NCI-H2171 treated with DMSO at 0.1 percent for 48 hours (cell line): ENCODE results near the gene JAKMIP2.
"Not testable (repeated sequence)": the region's sequence is repeated elsewhere in the genome, so short reads cannot be mapped to it uniquely, and the experiment has no call there.

ENCODE experiments used
- DNase-seq: peaks from one replicate; lab custom pipeline; 2025; lab: John Stamatoyannopoulos, UW

Gene JAKMIP2

DNA sequence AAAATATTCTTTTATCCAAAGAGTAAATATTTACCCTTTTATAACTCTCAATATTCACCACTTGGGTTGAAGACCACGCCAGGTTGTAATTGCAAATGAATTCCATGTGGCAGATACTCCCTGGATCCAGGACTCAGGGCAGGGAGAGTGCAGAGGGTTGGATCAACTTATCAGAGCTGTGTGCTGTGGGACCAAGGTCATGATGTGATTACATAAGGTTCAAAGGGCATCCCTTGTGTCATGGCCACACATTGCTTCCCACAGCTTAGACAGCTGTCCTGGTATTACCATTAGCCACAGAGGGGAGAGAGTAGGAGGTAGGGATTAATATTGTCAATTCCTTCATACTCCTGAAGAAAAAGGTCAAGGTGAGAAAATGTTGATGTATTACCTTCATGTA is 133.9 kb downstream of the JAKMIP2 start:
- DNase-seq: no peak

- no peak for DNase-seq
These were observed 137.3 kb downstream of the JAKMIP2 start for GRCh38 chr5:147645197-147645596.

DNA sequence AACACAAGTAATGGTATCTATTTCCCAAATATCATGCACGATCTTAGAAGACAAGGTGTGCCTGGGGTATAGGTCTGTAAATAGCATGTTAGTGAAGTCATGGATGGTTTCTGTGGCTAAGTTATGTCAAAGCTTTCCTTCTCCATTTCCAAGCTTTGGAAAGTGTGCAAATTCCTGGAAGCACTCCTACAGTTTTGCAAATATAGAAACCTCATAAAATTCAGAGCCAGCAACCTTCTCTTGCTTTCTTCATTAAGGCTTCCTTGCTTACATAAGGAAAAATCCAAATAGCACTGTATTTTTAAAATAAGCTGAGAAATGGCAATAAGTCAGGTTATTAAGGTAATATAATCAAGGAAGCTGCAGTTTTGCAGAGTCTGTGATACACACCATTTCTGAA is 138.1 kb downstream of the JAKMIP2 start:
- DNase-seq: no peak

DNA sequence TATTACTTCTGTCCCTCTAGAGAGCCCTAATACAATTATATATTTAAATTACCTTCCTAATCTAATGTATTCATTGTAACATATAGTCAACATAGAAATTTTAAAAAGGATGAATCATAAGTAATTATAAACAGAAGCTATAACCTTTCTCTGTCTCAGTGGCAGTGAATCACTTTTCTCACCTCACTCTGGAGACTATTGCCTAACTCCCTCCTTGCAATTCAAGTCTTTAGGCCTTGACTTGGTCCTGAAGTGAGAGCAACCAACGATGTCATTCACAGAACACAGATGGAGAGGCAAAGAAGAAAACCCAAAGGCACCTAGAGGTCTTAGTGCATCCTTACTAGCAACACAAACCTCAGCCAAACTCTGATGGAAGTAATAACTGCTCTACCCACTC is 139.4 kb downstream of the JAKMIP2 start:
- DNase-seq: no peak

GRCh38 chr5:147642666-147643065 is 139.9 kb downstream of the JAKMIP2 start:
- no peak for DNase-seq

DNA sequence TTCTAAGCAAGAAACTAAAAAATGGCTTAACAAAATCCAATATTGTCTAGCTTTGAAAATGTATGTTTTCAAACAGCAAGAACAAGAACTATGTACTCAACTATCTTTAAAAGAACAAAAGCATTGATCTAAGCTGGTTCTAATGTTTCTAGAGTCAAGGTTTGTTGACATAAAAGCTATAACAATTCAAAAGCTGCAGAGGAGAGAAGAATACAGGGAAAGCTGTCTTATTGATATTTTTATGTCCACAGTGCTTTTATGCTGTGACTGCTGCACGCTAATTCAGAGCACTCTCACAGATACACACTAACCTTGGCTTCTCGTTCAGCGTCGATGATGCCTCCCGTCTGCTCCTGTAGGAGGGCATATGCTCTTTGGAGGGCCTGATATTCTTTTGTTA is 143.2 kb downstream of the JAKMIP2 start:
- DNase-seq: no peak

GRCh38 chr5:147636729-147636984 is 145.9 kb downstream of the JAKMIP2 start:
- DNase-seq: no peak

- no peak for DNase-seq
These were observed 146.4 kb downstream of the JAKMIP2 start for GRCh38 chr5:147635882-147636728.

DNA sequence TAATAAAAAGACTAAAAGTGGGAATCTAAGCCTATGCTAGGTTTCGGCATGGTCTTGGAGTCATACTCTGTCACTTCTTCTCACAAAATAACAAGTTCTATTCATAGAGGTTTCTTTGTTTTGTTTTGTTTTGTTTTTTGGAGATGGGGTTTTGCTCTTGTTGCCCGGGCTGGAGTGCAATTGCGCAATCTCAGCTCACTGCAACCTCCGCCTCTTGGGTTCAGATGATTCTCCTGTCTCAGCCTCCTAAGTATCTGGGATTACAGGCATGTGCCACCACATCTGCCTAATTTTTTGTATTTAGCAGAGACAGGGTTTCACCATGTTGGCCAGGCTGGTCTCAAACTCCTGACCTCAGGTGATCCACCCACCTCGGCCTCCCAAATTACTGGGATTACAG is 147.1 kb downstream of the JAKMIP2 start:
- not testable (repeated sequence) for DNase-seq

DNA sequence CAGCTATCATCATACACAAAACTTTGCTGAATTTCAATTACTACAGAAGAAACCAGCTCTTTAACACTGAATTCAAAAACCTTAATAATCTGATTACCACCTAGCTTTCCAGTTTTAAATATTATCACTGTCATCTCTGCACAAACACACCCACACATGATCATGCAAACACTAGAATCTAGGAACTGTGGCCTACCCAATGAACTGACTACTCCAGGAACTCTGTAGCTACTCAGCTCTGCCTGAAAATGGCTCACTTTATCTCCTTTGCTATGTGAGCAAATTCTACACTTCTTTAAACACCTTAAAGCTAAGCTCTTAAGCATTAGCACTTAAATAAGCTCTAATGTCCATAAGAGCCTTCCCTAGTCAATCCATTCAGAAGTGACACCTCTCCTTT is 149.4 kb downstream of the JAKMIP2 start:
- no peak for DNase-seq

- no peak for DNase-seq
These were observed 151.0 kb downstream of the JAKMIP2 start for GRCh38 chr5:147631428-147632003.

- no peak for DNase-seq
These were observed 153.3 kb downstream of the JAKMIP2 start for GRCh38 chr5:147629196-147629595.

DNA sequence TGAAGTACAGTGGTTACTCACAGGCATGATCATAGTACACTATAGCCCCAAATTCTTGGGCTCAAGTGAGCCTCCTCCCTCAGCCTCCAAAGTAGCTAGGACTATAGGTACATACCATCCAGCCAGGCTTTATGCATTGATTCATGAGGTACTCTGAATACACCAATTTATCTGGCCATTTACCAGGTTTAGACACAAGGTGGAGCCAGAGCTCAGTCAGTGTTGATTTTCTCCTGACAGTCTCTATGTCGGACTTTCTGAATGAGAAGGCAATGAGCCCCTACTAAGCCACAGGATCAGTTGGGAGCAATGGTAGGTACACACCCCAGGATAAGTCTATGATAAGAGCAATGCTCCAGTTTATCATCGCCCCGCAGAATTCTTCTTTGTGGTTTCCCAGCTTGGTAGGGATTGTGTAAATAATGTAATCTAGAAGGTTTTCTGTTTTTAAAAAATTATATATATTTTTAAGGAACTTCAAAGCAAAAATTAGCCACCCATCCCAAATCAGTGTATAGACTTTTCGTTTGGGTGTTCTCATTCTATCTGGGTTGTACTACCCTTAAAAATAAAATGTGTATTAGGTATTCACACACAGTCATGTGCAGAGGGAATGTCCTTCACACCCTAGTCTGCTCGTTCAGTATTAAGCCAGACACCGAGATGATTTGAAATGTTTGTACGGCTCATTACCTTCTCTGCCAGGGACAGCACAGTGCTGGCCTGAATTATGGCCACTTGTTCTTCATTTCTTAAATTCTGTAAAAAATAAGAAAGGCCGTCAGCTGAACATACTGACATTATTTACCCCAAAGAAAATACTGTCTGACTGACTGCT is 154.3 kb downstream of the JAKMIP2 start:
- DNase-seq: peak; percentile 40

DNA sequence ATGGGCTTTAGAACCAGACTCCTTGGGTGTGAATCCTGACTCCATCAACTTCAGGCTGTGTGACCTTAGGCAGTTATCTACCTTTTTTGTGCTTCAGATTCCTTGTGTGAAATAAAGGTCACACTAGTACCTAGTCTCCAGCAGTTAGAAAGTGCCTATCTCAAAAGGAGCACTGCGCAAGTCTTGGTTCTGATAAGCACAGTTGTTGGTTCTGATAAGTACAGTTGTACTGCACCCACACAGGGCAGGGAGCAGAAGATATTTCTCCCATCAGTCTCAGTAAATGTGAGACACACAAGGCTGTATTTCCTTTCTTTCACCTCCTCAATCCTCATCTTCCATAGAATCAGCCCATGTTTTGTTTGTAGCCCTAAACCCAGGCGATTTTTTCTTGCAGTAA is 156.1 kb downstream of the JAKMIP2 start:
- DNase-seq: no peak

DNA sequence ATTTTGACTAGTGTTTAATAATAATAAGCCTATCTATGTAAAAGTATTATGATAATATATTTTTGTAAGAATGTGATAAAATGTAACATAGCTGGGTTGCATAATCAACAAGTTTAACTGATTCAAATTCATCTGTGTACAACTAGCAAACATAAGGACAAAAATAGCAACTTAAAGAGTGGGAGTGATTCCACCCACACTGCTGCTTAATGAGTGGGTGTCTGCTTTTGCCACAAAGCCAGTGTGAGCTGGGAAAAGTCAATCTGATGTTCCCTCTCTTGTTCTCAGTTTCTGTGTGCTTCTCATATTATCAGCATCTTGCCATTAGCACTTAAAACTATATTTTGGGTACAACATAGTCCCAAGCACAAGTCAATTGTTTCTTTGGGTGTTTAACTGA is 161.5 kb downstream of the JAKMIP2 start:
- DNase-seq: no peak

GRCh38 chr5:147619281-147619878 is 163.1 kb downstream of the JAKMIP2 start:
- DNase-seq: no peak

GRCh38 chr5:147617711-147618350 is 164.7 kb downstream of the JAKMIP2 start:
- no peak for DNase-seq

- DNase-seq: no peak
These were observed 165.3 kb downstream of the JAKMIP2 start for GRCh38 chr5:147617191-147617606.

DNA sequence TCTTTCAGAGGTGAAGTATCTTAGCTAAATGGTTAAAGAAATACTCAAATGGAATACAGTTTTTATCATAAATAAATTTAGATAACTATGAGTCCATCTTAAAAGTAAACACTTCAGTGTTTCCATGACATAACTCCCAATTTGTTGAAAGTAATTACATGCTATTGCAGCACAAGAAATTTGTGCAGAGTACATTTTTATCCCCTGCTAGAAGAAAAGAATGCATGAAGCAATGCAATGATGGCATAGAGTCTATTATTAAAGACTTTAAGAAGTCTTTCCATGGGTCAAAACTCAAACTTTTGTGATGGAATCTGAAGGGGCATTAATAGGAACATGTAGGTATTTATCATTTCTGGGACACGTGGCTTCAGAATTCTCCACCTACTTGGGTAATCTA is 166.1 kb downstream of the JAKMIP2 start:
- DNase-seq: no peak

DNA sequence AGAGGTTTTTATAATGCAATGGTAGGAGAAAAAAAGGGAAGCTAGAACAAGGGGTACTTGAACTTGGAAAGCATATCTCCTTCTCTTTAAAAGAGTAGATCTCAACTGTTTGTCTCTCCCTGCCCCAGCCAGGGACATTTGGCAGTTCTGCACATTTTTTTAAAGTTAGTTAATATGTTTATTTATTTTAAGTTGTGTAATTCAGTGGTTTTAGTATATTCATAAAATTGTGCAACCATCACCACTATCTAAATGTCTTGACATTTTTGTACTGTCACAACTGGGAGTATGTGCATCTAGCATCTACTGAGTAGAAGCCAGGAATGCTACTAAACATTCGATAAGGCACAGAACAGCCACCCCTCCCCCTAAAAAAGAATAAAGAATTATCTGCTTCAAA is 169.2 kb downstream of the JAKMIP2 start:
- DNase-seq: no peak

DNA sequence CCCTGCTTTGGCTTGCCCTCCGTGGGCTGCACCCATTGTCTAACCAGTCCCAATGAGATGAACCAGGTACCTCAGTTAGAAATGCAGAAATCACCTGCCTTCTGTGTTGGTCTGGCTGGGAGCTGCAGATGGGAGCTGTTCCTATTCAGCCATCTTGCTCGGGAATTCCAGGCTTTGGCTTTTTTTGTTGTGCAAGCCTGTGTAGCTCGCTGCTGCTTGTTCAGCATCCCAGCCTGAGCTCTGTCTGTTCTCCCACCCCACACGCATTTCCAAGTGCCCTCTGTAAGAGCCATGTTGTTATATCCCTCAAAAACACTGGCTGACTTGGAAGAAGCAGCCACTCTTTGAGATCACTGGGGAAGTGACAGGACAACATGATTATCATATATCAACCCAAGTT is 171.0 kb downstream of the JAKMIP2 start:
- DNase-seq: no peak

- no peak for DNase-seq
These were observed 171.7 kb downstream of the JAKMIP2 start for GRCh38 chr5:147610798-147611197.
